ENCODE measurements around the gene PROCA1.
"Not testable (repeated sequence)": the region's sequence is repeated elsewhere in the genome, so short reads cannot be mapped to it uniquely, and the experiment has no call there.

The PROCA1 gene

DNA sequence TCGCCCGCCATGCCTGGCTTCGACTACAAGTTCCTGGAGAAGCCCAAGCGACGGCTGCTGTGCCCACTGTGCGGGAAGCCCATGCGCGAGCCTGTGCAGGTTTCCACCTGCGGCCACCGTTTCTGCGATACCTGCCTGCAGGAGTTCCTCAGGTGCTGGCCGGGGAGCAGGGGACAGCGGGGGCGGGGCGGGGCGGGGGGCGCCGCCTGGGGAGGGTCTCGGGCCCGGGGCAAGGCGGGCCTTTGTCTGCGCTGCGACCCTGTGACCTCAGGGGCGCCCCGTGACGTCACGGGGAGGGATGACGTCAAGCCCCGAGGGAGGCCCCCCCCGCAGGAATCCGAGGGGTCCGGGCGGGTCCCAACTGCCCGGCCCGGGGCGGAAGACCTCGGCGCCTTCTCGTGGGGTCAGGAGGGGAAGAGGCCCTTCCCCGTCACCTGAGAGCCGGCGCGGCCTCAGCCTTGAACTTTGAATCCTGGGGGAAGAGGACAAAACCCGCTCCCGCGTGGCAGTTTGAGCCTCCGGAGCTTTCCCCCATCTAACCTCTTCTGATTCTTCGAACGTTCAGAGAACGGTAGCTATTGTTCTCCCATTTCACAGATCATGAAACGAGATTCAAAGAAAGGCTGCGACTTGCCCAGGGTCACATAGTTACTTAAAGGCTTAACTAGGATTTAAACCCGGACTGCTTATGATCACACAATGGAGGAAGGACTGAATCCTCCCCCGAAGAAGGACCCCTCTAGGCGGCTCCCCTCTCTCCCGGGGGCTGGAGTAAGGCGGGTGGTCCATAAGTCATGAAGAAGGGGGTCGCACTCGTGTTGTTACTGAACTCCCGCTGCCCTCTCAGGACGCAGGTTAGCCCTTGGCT lies 32.6 kb upstream of the PROCA1 start:
- peak; percentile 63 to 66 for DNase-seq (ENCODE audit: low read depth in 2 of 2)

DNA sequence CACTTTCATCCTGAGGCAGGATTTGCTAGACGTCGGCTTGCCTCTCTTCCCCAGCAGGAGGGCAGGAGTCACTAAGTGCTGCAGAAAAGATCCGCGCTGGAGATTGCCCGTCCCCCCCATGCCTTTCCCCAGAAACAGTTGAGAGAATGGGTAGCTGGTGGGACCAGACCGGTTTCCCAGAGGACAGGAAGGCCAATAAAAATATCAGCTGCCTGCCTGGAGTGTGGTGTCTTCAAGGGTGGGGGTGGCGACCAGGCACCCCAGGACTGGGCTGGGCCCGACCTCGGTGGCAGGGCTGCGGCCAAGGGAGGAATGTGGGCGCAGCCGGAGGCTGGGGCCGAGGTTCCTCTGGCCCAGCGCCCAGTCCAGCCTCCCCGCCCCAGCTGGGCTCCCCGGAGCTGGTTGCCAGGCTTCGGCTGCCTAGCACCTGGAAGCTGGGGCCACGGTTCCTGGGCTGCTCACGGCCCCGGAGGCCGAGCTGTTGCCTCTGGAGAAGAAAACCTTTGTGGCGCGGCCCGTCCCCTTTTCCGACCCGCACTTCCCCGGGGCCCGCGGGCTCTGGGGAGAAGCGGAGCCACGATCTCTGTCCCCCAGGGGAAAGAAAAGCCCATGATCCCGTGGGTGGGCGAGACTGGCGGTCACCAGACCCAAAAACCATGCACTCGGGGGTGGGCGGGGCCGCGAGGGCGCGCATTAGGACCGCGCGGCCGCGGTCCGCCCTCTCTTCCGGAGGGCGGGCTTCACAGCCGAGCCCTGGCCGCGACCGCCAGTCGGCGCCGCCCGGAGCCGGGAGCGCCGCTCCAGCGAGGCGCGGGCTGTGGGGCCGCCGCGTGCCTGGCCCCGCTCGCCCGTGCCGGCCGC lies 31.8 kb upstream of the PROCA1 start, which contains the start of gene TRAF4:
TSS of gene TRAF4 (plus strand) at position 769 of the 861 bp plus-strand sequence. CDS start 102 bp downstream, outside the sequence.
- peak; percentile 73 to 86 for DNase-seq (ENCODE audit: low read depth in 2 of 2)

DNA sequence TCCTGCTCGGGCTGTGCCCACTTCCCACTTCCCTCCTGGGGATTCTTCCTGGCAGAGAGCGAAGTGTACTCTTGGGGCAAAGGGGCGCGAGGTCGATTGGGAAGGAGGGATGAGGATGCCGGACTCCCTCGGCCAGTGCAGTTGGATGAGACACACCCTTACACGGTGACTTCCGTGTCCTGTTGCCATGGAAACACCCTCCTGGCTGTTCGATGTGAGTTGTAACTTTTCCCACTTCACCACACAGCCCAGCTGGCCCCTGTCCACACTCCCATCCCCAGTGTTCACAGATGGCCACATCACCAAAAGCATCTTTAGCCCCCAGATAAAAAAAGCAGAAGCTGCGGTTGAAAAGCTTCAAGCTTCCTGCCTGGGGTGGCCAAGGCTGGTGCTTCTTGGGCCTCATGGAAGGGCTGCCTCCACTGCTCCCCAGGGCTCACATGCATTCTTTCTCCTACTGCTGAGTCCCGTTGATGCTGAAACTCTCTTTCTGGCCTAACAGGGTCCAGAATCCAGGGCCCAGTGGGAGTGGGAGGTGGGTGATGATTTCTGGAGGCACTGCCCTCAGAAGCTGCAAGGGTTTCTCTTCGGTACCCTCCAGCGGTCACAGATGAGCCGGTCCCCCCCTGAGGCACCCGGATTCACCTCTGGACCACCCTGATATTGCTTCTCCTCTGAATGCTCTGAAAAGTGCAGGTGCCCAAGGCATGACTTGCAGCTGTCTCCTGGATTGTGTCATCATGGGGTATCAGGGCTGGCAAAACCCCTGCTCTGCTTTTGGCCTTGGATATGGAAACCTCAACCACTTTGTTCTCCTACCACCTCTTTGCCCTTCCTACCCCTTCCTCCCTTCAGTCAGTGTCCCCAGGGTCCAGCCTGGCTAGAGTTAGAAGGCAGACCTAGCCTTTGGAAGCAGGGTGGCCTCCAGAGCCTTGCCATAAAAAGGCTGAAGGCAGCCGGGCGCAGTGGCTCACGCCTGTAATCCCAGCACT lies 30.0 kb upstream of the PROCA1 start:
- no peak for DNase-seq (ENCODE audit: low read depth in 2 of 2)

DNA sequence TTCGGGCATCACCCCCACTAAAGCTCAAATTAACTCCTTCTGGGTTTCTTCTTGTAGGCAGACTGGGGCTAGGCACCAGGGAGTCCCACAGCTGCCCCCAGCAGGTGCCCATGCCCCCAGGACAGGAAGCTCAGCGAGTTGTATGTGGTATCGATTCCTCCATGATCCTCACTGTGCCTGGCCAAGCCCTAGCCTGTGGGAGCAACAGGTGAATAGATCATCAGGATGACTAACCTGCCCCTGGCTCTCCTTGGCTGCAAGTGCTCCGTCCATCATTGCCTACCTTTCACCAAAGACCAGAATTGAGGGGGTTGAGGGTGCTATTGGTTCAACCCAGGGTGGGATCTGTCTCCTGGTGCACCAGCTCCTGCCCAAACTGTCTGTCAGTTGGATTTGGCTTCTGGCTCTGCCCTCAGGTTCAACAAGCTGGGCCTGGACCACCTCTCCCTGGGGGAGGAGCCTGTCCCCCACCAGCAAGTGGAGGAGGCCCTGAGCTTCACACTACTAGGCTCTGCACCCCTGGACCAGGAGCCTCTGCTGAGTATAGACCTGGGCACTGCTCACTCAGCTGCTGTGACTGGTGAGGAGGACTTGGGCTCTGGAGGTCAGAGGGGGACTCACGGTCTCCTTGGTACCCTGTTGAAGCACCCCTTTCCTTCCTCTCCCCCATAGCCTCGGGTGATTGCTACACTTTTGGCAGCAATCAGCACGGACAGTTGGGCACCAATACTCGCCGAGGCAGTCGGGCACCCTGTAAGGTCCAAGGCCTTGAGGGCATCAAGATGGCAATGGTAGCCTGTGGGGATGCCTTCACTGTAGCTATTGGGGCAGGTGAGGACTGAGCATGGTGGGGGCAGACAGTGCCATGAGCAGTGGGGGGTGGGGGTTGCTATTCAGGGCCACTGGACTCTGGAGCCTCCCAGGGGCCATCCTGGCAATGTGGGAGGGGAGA lies 29.0 kb upstream of the PROCA1 start:
- no peak for DNase-seq (ENCODE audit: low read depth in 2 of 2)

DNA sequence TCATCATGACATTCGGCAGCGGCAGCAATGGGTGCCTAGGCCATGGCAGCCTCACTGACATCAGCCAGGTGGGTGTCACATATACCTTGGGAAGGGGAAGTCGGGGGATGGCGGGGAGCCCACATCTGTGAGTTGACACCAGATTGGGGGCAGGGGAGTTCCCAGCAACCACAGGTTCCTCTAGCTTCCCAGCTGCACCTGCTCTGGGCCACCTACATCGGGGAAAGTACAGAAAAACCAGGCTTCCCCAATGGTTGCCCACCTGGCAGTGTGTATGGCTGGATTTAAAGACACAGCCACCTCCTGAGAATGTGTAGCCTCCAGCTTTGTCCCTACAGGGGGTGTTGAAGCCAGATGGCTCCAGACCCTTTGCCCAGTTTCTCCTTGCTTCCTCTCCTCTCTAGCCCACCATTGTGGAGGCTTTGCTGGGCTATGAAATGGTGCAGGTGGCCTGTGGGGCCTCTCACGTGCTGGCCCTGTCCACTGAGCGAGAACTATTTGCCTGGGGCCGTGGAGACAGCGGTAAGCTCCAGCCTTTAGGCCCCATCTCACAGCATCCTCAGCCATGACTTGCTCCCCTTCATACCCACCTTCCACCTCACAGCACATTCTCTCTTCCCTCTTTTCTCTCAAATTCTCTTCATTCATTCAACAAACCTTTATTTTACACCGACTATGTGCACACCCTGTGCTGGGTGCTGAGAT lies 27.1 kb upstream of the PROCA1 start:
- DNase-seq (ENCODE audit: low read depth in 2 of 2), result no peak

DNA sequence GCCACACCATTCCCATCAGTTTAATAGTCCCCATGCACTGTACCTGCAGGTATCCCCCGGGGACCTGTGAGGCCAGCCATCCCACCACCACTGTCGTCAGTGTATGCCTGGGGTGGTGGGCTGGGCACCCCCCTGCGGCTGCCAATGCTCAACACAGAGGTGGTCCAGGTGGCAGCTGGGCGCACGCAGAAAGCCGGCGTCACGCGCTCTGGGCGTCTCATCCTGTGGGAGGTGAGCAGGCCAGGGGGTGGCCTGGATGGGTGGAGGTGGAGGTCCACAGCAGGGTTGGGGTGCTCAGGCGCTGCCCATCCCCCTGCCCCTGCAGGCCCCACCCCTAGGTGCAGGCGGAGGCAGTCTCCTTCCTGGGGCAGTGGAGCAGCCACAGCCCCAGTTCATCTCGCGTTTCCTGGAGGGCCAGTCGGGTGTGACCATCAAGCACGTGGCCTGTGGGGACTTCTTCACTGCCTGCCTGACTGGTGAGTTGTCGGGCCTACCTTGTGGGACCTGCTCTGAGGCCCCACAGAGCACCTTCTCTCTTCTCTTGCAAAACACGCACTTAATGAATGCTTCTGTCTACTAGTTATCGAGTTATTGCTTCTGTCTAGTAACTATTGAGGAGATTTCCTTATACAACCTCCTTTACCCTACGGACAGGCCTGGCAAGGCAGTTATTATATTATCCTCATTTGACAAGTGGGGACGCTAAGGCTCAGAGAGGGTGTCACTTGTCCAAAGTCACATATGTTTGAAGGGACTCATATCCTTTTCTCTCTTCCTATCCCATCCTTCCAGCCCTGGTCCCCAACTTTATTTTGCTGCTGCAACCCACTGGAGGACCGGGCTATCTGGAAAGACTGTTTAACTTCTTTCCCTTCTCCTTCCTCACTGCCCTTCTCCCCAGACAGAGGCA lies 26.3 kb upstream of the PROCA1 start:
- no peak for DNase-seq (ENCODE audit: low read depth in 2 of 2)

DNA sequence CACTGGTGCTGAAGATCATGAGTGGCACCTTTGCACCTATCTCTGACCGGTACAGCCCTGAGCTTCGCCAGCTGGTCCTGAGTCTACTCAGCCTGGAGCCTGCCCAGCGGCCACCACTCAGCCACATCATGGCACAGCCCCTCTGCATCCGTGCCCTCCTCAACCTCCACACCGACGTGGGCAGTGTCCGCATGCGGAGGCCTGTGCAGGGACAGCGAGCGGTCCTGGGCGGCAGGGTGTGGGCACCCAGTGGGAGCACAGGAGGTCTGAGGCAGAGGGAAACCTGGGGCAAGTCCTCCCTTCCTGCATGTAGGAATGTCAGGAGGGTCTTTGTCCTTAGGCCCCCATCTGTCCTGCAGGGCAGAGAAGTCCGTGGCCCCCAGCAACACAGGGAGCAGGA lies 25.6 kb upstream of the PROCA1 start:
- DNase-seq (ENCODE audit: low read depth in 2 of 2), result no peak

DNA sequence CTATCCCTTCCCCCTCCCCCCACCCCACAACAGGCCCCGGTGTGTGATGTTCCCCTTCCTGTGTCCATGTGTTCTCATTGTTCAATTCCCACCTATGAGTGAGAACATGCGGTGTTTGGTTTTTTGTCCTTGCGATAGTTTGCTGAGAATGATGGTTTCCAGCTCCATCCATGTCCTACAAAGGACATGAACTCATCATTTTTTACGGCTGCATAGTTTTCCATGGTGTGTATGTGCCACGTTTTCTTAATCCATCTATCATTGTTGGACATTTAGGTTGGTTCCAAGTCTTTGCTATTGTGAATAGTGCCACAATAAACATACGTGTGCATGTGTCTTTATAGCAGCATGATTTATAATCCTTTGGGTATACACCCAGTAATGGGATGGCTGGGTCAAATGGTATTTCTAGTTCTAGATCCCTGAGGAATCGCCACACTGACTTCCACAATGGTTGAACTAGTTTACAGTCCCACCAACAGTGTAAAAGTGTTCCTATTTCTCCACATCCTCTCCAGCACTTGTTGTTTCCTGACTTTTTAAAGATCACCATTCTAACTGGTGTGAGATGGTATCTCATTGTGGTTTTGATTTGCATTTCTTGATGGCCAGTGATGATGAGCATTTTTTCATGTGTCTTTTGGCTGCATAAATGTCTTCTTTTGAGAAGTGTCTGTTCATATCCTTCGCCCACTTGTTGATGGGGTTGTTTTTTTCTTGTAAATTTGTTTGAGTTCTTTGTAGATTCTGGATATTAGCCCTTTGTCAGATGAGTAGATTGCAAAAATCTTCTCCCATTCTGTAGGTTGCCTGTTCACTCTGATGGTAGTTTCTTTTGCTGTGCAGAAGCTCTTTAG lies 24.5 kb upstream of the PROCA1 start:
- not testable (repeated sequence) for DNase-seq (ENCODE audit: low read depth in 2 of 2)

DNA sequence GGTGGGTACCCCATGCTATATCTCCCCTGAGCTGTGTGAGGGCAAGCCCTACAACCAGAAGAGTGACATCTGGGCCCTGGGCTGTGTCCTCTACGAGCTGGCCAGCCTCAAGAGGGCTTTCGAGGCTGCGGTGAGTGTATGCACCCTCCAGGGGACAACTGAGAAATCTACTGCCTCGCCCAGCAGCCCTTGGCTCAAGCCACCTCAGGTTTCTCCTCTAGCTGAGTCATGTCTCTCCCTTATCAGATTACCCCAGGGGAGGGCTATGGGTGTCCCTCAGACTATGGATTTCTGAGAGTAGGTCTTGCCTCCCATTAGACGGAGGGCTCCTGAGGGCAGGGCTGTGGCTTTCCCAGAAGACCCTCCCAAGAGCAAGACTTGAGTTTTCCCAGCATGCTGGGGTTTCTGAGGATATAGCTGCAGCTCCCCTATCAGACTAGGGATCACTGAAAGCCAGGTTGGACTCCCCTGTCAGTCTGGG lies 23.6 kb upstream of the PROCA1 start:
- DNase-seq (ENCODE audit: low read depth in 2 of 2), result no peak

DNA sequence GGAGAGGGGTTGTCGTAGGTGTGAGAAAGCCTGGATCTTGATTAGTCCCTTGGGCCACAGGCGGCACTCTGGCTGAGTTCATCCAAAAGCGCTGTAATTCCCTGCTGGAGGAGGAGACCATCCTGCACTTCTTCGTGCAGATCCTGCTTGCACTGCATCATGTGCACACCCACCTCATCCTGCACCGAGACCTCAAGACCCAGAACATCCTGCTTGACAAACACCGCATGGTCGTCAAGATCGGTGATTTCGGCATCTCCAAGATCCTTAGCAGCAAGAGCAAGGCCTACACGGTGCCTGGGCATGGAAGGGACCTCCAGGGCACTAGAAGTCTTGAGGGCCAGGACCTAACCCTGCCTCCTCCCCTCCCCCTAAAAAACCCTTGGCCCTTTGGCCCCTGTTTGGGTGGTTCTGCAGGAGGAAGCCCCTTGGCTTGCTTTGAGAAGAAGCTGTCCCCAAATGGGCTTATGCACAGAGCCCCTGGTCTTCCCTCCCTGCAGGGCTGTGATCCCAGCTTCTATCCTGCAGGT lies 23.1 kb upstream of the PROCA1 start:
- no peak for DNase-seq (ENCODE audit: low read depth in 2 of 2)

DNA sequence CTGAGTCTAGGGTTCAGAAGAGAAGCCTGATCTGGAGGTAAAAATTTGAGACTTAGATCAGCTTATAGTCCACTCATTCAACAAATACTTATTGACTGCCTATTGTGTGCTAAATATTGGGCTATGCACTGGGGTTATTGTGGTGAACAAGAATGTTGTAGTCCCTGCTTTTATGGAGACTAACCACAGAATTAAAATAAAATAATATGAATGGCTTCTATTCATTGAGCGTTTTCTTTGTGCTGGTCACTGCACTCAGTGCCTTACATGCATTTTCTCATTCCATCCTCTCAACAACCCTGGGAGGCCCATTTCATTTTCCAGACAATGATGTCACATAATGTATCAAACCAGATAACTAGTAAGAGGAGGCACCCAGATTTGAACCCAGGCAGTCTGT lies 21.7 kb upstream of the PROCA1 start:
- DNase-seq (ENCODE audit: low read depth in 2 of 2), result no peak

DNA sequence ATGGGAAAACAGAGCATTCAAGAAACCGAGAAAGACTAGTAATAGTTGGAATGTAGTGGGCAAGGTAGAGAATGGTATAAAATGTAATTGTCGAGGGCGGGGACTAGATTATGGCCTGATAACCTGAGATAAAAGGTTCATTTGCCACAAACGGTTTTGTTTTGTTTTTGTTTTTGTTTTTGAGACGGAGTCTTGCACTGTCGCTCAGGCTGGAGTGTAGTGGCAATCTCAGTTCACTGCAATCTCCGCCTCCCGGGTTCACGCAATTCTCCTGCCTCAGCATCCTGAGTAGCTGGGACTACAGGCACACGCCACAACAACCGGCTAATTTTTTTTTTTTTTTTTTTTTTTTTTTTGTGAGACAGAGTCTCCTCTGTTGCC lies 18.3 kb upstream of the PROCA1 start:
- DNase-seq (ENCODE audit: low read depth in 2 of 2), result no peak

DNA sequence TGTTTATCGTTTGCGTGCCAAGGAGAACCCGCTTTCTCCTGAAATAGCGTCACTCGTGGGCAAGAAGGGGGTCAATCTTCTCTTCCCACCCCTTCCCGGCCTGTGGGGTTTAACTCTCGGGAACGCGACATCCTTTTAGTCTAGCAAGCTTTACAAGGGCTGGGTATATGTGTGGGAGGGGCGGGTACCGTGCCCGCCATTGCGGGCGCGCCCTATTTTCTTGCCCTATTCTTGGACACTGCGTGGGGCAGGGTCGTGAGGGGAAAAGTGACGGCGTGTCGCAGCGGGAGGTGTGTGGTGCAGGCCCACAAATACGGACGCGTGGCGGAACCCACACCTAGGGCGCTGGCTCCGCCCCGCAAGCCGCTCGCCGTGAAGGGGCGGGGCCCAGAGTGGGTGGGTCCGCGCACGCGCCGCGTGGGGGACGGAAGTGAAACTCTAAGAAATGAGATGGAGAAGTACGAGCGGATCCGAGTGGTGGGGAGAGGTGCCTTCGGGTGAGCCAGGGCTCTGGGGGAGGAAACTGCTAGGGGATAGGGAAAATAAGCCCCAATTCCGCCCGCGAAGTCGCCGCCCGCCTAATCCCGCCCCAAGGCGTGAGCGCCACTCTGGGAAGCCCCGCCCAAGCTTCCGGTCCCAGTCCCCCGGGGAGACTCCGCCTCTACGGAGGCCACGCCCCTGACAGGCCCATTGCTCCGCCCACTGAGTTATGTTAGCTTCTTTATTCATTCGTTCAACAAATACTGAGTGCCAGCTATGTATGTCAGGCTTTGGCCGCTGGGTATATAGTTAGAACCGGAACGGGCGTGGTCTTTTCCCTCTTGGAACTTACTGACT lies 16.9 kb upstream of the PROCA1 start, which contains the start of gene NEK8:
TSS of gene NEK8 (plus strand) at position 425 of the 837 bp plus-strand sequence. CDS start at position 451, 26 bp downstream.
- DNase-seq (ENCODE audit: low read depth in 2 of 2), result peak; percentile 94 to 99

DNA sequence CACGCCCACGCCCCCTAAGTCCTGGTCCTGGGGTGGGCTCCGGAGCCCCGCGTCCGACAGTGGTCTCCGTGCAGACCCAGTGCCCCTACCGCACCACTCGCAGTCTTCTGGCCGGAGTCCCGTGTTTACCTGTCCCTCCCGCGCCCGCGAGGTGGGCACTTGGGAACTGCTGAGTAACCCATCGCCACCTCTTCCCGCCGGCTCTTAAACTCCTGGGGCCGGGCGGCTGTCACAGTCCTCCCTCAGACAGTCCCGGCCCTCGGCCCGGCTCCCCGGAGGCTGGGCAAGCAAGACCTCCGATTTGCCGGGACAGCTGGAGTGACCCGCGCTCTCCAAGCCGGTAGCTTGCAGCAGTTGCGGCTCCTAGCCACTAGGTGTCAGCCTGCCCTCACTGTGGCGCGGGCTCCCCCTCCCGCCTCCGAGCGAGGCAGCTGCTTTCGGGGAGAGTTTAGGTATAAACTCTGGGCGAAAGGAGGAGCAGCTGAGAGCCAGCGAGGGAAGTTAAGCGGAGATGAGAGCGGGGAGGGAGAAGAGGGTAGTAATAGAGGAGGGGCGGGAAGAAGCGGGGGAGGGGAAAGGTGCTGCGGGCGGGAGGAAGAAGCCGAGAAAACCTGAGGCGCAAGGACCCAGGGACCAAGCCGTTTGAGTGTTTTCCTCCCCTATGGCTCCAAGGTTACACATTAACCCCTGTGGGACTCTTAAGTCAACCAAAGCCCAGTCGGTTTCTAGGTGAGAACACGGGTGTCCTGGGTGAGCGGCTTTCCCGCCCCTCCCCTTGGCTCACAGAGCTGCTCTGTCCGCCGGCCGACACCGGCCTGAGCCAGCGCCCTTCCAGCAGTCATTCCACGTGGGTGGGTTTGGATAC lies 15.2 kb upstream of the PROCA1 start:
- peak; percentile 85 to 89 for DNase-seq (ENCODE audit: low read depth in 2 of 2)

DNA sequence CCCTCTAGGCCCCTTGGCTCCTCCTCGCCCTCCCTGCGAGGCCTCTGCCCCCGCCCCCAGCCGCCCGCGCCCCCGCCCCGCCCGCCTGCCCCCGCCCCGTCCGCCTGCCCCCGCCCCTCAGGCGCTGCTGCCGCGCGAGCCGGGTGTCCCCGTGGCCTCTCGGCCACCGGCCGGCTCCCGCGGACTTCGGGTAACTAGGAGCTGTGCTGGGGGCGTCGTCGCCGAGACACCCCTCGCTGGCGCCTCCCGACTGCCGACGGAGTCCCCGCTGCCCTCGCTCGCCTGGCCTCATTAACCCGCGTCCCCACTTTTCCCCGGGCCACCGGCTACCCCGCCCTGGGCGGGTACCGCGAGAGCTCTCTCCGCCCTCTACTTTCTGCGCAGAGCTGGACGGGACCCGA lies 14.5 kb upstream of the PROCA1 start, which contains the start of gene TLCD1:
TSS of gene TLCD1 (minus strand) at position 8 of the 401 bp plus-strand sequence. CDS start 136 bp downstream, outside the sequence.
- peak; percentile 69 to 70 for DNase-seq (ENCODE audit: low read depth in 2 of 2)
